DND-41 (cell line): ENCODE measurements around the gene LAMTOR4.

Experiments
- EZH2 ChIP-seq: IDR thresholded peaks from 3 replicates; pipeline ENCODE4 v1.6.1; 2012; ENCODE audit warnings: borderline replicate concordance, low read depth, mild to moderate bottlenecking, moderate library complexity, low read length, inconsistent platforms; ENCODE audit not compliant: severe bottlenecking
- TF ChIP-seq, protein P1 (sequence below): IDR thresholded peaks from 2 replicates; pipeline ENCODE4 v1.5.1; 2012; ENCODE audit warnings: borderline replicate concordance, low read length, moderate library complexity, mild to moderate bottlenecking; ENCODE audit not compliant: poor library complexity, severe bottlenecking; ENCODE audit errors: extremely low read depth

DNA sequence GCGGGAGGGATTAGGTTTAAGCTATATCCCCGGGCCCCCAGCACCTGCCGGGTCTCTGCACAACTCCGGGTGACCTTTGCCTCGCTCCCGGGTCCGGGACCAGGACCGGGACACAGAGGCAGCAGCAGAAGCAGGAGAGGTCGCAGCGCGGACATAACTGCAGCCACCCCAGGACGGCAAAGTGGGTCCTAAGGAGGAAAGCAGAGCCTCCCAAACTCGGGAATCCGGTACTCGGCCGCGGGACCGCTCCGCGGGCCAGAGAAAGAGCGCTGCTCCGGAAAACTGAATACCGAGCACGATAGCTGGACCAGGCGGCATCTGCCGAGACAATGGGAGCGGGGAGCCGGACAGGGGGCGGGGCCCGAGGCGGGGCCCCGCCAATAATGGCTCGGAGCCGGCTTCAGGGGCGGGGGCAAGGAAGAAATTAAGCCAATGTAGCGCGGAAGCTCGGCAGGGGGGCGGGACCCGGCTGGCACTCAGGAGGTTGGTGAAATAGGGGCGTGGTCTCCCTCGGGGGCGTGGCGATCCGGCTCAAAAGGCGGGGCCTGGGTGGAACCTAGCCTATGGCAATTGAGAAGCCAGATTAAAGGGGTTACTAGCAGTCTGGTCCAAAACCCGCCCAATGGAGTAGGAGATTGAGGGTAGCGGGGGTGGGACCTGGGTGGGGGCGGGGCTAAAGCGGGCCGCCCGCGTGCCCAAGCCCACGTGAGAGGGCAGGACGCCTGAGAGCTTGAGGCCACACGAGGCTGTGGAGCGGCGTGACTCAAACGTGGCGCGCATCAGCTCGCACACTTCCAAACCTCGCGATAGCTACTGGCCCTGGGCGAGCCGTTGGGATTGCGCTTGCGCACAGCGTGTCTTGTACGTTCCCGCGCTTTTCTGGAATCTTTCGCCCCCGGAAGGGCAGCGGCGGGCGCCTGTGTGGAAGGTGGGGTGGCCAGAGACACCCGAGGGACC is 28.6 kb downstream of the LAMTOR4 start, which contains the start of the genes GPC2 and STAG3:
- TF ChIP-seq, protein P1, sequence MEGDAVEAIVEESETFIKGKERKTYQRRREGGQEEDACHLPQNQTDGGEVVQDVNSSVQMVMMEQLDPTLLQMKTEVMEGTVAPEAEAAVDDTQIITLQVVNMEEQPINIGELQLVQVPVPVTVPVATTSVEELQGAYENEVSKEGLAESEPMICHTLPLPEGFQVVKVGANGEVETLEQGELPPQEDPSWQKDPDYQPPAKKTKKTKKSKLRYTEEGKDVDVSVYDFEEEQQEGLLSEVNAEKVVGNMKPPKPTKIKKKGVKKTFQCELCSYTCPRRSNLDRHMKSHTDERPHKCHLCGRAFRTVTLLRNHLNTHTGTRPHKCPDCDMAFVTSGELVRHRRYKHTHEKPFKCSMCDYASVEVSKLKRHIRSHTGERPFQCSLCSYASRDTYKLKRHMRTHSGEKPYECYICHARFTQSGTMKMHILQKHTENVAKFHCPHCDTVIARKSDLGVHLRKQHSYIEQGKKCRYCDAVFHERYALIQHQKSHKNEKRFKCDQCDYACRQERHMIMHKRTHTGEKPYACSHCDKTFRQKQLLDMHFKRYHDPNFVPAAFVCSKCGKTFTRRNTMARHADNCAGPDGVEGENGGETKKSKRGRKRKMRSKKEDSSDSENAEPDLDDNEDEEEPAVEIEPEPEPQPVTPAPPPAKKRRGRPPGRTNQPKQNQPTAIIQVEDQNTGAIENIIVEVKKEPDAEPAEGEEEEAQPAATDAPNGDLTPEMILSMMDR, result no peak
- TF ChIP-seq EZH2, result no peak
